Measurements from ENCODE around the gene ADPRS.

ADPRS gene

DNA sequence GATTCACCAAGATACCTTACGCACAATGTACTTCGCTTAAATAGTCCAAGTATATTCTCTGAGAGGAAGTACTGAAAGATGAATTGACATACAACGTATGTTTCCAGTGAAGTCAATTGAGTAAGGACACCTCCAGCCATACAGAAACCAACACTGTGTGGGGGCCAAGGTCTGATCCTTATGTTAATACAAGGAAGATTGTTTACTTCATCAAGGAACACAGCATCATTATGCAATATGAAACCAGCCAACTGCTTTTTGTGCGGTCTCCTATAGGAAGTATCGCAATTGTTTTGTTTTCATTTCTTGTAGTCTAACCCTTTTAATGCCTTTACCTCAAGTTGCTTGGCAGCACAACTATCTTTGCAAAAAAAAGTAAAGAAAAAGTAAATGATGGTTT lies 33.0 kb upstream of the ADPRS start:
- ChIA-PET CTCF (interaction anchor here (0.5 to 0.9 kb wide), 2 partner anchors 10 to 839 kb away, joined by 3 to 4 read pairs; no protein-coding TSS in a partner anchor), POLR2A (no interaction called here)
- no peak for TF ChIP-seq ZNF555 (tag by site-specific recombination; conservative IDR thresholded peaks at IDR 0.05)
- no peak for TF ChIP-seq ZNF18 (tag by site-specific recombination; IDR thresholded peaks at IDR 0.05)
- no peak for TF ChIP-seq ELK4 (IDR thresholded peaks at IDR 0.05; ENCODE audit: borderline replicate concordance, low read depth, low read length)
- no peak for TF ChIP-seq ZXDB (tag by site-specific recombination; IDR thresholded peaks at IDR 0.05)
- no peak for TF ChIP-seq ZNF155 (tag by site-specific recombination; IDR thresholded peaks at IDR 0.05)
- H3K4me3 ChIP-seq (ENCODE audit: low read depth, low read length), result no peak overlapping the region
- H3K36me3 ChIP-seq (ENCODE audit: control insufficient read depth in 2 of 2, insufficient read depth in 1 of 2, low read length in 2 of 2), result peaks cover 0 to 10% of the 10 kb centered on the region in 2 experiments; a peak in 2 of 3 replicates
- peaks cover 3% of the 10 kb centered on the region; the same call in 1 of the 2 replicates for H3K4me1 ChIP-seq (ENCODE audit: control insufficient read depth, insufficient read depth, low read length)
- H3K27ac ChIP-seq (ENCODE audit: extremely low read depth, low read depth, low read length), result no peak overlapping the region
- no peaks in the 10 kb centered on the region for H3K9me3 ChIP-seq (ENCODE audit: control insufficient read depth, insufficient read depth, low read depth, low read length)

DNA sequence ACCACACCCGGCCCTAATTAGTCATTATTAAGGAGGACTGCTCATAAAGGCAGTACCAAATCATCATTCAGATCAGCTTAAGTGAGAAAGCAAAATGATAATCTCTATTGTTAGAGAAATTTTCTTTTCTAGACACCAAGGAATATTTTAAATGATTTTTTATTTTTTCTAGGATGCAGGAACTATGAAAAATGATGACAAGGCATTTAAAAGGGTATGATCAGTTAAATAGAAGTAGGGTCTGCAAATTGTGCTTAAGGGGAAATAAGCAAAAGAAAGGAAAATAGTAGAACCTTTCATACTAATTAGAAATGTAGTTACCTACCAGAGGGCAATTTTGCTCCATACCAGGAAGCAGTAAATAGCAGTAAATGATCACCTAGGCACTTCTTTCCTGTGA lies 26.4 kb upstream of the ADPRS start:
- Histone ChIP-seq H3K27ac (ENCODE audit: extremely low read depth, low read depth, low read length) (no peak overlapping the region), H3K9me3 (ENCODE audit: control insufficient read depth, insufficient read depth, low read depth, low read length) (no peaks in the 10 kb centered on the region), H3K4me3 (ENCODE audit: low read depth, low read length) (no peak overlapping the region), H3K4me1 (ENCODE audit: control insufficient read depth, insufficient read depth, low read length) (peaks cover 3% of the 10 kb centered on the region; the same call in 1 of the 2 replicates), H3K36me3 (ENCODE audit: control insufficient read depth in 2 of 2, insufficient read depth in 1 of 2, low read length in 2 of 2) (no peaks in the 10 kb centered on the region)
- TF ChIP-seq ZNF24 (tag by site-specific recombination; IDR thresholded peaks at IDR 0.05) (no peak), ZNF549 (tag by site-specific recombination; IDR thresholded peaks at IDR 0.05) (no peak), ZNF654 (tag by site-specific recombination; IDR thresholded peaks at IDR 0.05; ENCODE audit: low read depth) (no peak)
- CTCF ChIA-PET, result interaction anchor here (0.6 kb wide), 1 partner anchor 38 kb away, joined by 3 read pairs; no protein-coding TSS in a partner anchor
- POLR2A ChIA-PET, result no interaction called here

DNA sequence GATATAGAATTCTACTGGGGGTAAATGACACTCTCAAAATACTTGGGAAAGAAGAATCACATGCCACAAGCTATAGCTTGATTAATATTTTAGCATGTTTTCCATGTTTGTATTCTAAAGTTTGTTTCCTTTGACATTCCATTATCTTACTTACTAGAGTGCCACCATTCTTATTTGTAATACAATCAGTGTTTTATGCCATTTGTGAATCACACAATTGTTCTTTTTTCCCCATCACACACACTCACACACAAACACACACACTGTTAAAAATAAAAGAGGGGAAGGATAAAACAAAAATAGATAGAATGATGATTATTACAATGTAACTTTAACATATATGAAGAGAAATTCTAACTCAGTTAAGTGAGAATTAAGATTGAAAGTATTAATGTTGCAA lies 20.8 kb upstream of the ADPRS start:
- ChIA-PET CTCF (no interaction called here), POLR2A (interaction anchor here (0.6 kb wide), 1 partner anchor 24 kb away, joined by 5 read pairs; no protein-coding TSS in a partner anchor)
- H3K9me3 ChIP-seq (ENCODE audit: control insufficient read depth, insufficient read depth, low read depth, low read length), result no peaks in the 10 kb centered on the region
- no peak overlapping the region for H3K27ac ChIP-seq (ENCODE audit: extremely low read depth, low read depth, low read length)
- H3K4me1 ChIP-seq (ENCODE audit: control insufficient read depth, insufficient read depth, low read length), result no peaks in the 10 kb centered on the region
- TF ChIP-seq ZNF433 (tag by site-specific recombination; IDR thresholded peaks at IDR 0.05; ENCODE audit: low read depth), result no peak
- TF ChIP-seq ZBTB21 (tag by site-specific recombination; IDR thresholded peaks at IDR 0.05), result no peak
- no peak for TF ChIP-seq ZNF16 (tag by site-specific recombination; IDR thresholded peaks at IDR 0.05; ENCODE audit: low read depth)
- TF ChIP-seq HOXC10 (CRISPR knock-in tag; IDR thresholded peaks at IDR 0.05), result no peak
- no peak for TF ChIP-seq BCL11B (tag by site-specific recombination; IDR thresholded peaks at IDR 0.05; ENCODE audit: low read depth)
- TF ChIP-seq ZNF175 (tag by site-specific recombination; IDR thresholded peaks at IDR 0.05), result no peak
- no peak for TF ChIP-seq ZNF311 (tag by site-specific recombination; IDR thresholded peaks at IDR 0.05; ENCODE audit: borderline replicate concordance)
- no peak for TF ChIP-seq ZNF621 (tag by site-specific recombination; IDR thresholded peaks at IDR 0.05)
- TF ChIP-seq MYNN (tag by site-specific recombination; IDR thresholded peaks at IDR 0.05; ENCODE audit: borderline replicate concordance), result no peak
- no peak for TF ChIP-seq ZNF416 (tag by site-specific recombination; IDR thresholded peaks at IDR 0.05)
- no peak for TF ChIP-seq ZNF133 (tag by site-specific recombination; IDR thresholded peaks at IDR 0.05)
- H3K36me3 ChIP-seq (ENCODE audit: control insufficient read depth in 2 of 2, insufficient read depth in 1 of 2, low read length in 2 of 2), result no peaks in the 10 kb centered on the region
- H3K4me3 ChIP-seq (ENCODE audit: low read depth, low read length), result no peak overlapping the region

All from HEK293 (cell line).